Naive thymus-derived CD4-positive, alpha-beta T cell (primary cell): Measurements from ENCODE around the gene ZNF280D. TPM values are rescaled to one million over a fixed set of nuclear protein-coding genes. Genes with fewer than 3 reads are reported as not detected.

ENCODE experiments used
- ATAC-seq: fragments of 150-1000 bp; cut with Tn5 transposase; 2 replicates; pipeline ENCODE4 v1.10.0; 2021; ENCODE audit warnings: mild to moderate bottlenecking, moderate library complexity
- CTCF ChIA-PET: fragments of 350-600 bp; sonication (Branson Sonifier 250); formaldehyde crosslinking; loops from one replicate; lab custom pipeline; 2021; ENCODE audit warnings: antibody characterized with exemption; lab: Charles Lee
- POLR2A ChIA-PET: fragments of 350-600 bp; sonication (Branson Sonifier 250); formaldehyde crosslinking; loops from one replicate; lab custom pipeline; 2021; ENCODE audit warnings: antibody characterized with exemption, inconsistent platforms; lab: Charles Lee
- DNase-seq, 9 donors: peaks; one replicate each; pipeline versions ENCODE4 v3.0.0 to v3.0.0-alpha.2; 2020 to 2022; ENCODE audit warnings: mixed read lengths in 1 of 9
- H3K27ac ChIP-seq: one replicate; pipeline ENCODE4 v1.7.0; 2013; ENCODE audit warnings: mild to moderate bottlenecking, low read depth, low read length, moderate library complexity
- H3K27me3 ChIP-seq, 2 donors: one replicate each; pipeline ENCODE4 v1.7.0; 2013; ENCODE audit warnings: low read length in 2 of 2, mild to moderate bottlenecking in 2 of 2, moderate library complexity in 2 of 2; ENCODE audit not compliant: control insufficient read depth in 2 of 2, insufficient read depth in 2 of 2
- H3K36me3 ChIP-seq, 3 experiments: 1 replicate in 2 of 3; 2 replicates in 1 of 3; pipeline ENCODE4 v1.7.0; 2013; ENCODE audit warnings: low read length in 3 of 3, mild to moderate bottlenecking in 3 of 3, moderate library complexity in 1 of 3; ENCODE audit not compliant: insufficient read depth in 3 of 3, control insufficient read depth in 2 of 3
- H3K4me1 ChIP-seq, 2 donors: one replicate each; pipeline ENCODE4 v1.7.0; 2013; ENCODE audit warnings: low read length in 2 of 2, mild to moderate bottlenecking in 2 of 2, moderate library complexity in 1 of 2; ENCODE audit not compliant: control insufficient read depth in 2 of 2, insufficient read depth in 2 of 2
- H3K4me3 ChIP-seq: 2 replicates; pipeline ENCODE4 v1.7.0; 2013; ENCODE audit warnings: mild to moderate bottlenecking, low read length
- H3K9me3 ChIP-seq, 3 experiments: 1 replicate in 2 of 3; 2 replicates in 1 of 3; pipeline ENCODE4 v1.7.0; 2013; ENCODE audit warnings: low read length in 3 of 3; ENCODE audit not compliant: control insufficient read depth in 2 of 3
- H3K27ac Mint-ChIP-seq, 9 donors: one replicate each; pipeline ENCODE4 v1.8.0; 2020 to 2022; ENCODE audit warnings: mixed read lengths in 9 of 9, mild to moderate bottlenecking in 8 of 9, moderate library complexity in 5 of 9, inconsistent platforms in 2 of 9
- H3K27me3 Mint-ChIP-seq, 5 donors: one replicate each; pipeline ENCODE4 v1.8.0; 2021 to 2022; ENCODE audit warnings: mixed read lengths in 5 of 5, mild to moderate bottlenecking in 1 of 5
- H3K36me3 Mint-ChIP-seq, 5 donors: one replicate each; pipeline ENCODE4 v1.8.0; 2020 to 2022; ENCODE audit warnings: mixed read lengths in 5 of 5, mild to moderate bottlenecking in 3 of 5, inconsistent platforms in 1 of 5
- H3K4me1 Mint-ChIP-seq, 7 donors: one replicate each; pipeline ENCODE4 v1.8.0; 2020 to 2022; ENCODE audit warnings: mixed read lengths in 7 of 7, mild to moderate bottlenecking in 3 of 7, inconsistent platforms in 1 of 7
- H3K4me3 Mint-ChIP-seq, 10 donors: one replicate each; pipeline ENCODE4 v1.8.0; 2020 to 2022; ENCODE audit warnings: mild to moderate bottlenecking in 10 of 10, mixed read lengths in 10 of 10, moderate library complexity in 6 of 10, inconsistent platforms in 2 of 10
- H3K9me3 Mint-ChIP-seq, 11 donors: one replicate each; pipeline ENCODE4 v1.8.0; 2020 to 2022; ENCODE audit warnings: mixed read lengths in 11 of 11, mild to moderate bottlenecking in 4 of 11, inconsistent platforms in 1 of 11, moderate library complexity in 1 of 11
- intact Hi-C, 2 donors: fragments of 100-400 bp; cut with micrococcal nuclease; formaldehyde crosslinking; loops; one replicate each; pipeline ENCODE4 v1.15.1; 2023
- polyA plus RNA-seq, 2 donors: library from polyadenylated mRNA; unstranded; fragments of 300-500 nt; fragmentation: Illumina TruSeq; gene quantifications; one replicate each; pipeline ENCODE4 v1.2.3, GENCODE V29; 2021
- total RNA-seq, 6 experiments: library from RNA in 5 of 6; stranded (reverse) in 5 of 6; gene quantifications; 1 replicate in 5 of 6; 2 replicates in 1 of 6; pipeline ENCODE4 v1.2.3 and lab custom pipeline; 2021 to 2026

ZNF280D gene
- total and polyA plus RNA-seq, 7 experiments from 2014 or later: 9.3 to 59.0 (median 37.6) TPM

GRCh38 chr15:56617628-56618027 lies 115.7 kb downstream of the ZNF280D start:
- ChIA-PET POLR2A (no interaction called here), CTCF (no interaction called here)
- DNase-seq (no peak), ATAC-seq (no peak)
- H3K4me1 ChIP-seq: no peaks in the 10 kb centered on the region
- H3K36me3 ChIP-seq: no peaks in the 10 kb centered on the region
- H3K27ac ChIP-seq: no peak overlapping the region
- peaks cover 0 to 19% (median 3%) of the 10 kb centered on the region in 11 donors for H3K9me3 Mint-ChIP-seq
- no peaks in the 10 kb centered on the region for H3K27me3 ChIP-seq
- H3K36me3 Mint-ChIP-seq: peaks cover 0 to 11% (median 4%) of the 10 kb centered on the region in 5 donors
- H3K4me1 Mint-ChIP-seq: peaks cover 0 to 14% (median 10%) of the 10 kb centered on the region in 7 donors
- intact Hi-C loops: no loop called here
- no peak overlapping the region for H3K27ac Mint-ChIP-seq
- H3K4me3 Mint-ChIP-seq: no peak overlapping the region
- peaks cover 8 to 21% (median 12%) of the 10 kb centered on the region in 5 donors for H3K27me3 Mint-ChIP-seq
- no peak overlapping the region for H3K4me3 ChIP-seq
- no peaks in the 10 kb centered on the region for H3K9me3 ChIP-seq

- no peak overlapping the region for H3K27ac ChIP-seq
- peaks cover 0 to 14% (median 10%) of the 10 kb centered on the region in 7 donors for H3K4me1 Mint-ChIP-seq
- no peak for DNase-seq
- H3K27me3 ChIP-seq: no peaks in the 10 kb centered on the region
- H3K36me3 Mint-ChIP-seq: peaks cover 0 to 11% (median 4%) of the 10 kb centered on the region in 5 donors
- intact Hi-C loops: no loop called here
- no peaks in the 10 kb centered on the region for H3K4me1 ChIP-seq
- no peaks in the 10 kb centered on the region for H3K9me3 ChIP-seq
- no peak overlapping the region for H3K4me3 ChIP-seq
- CTCF ChIA-PET: no interaction called here
- POLR2A ChIA-PET: no interaction called here
- no peak overlapping the region for H3K27ac Mint-ChIP-seq
- H3K4me3 Mint-ChIP-seq: no peak overlapping the region
- no peak for ATAC-seq
- peaks cover 0 to 19% (median 3%) of the 10 kb centered on the region in 11 donors for H3K9me3 Mint-ChIP-seq
- H3K27me3 Mint-ChIP-seq: peaks cover 9 to 30% (median 17%) of the 10 kb centered on the region in 5 donors
- no peaks in the 10 kb centered on the region for H3K36me3 ChIP-seq
Measured at GRCh38 chr15:56616551-56616950, 116.8 kb downstream of the ZNF280D start.

- H3K4me3 ChIP-seq: no peak overlapping the region
- POLR2A ChIA-PET: no interaction called here
- DNase-seq: no peak
- H3K27ac ChIP-seq: no peak overlapping the region
- Mint-ChIP-seq H3K27ac (no peak overlapping the region), H3K4me3 (peak overlapping the region in 1 of 10 donors; percentile 53), H3K27me3 (peaks cover 19 to 44% (median 25%) of the 10 kb centered on the region in 5 donors), H3K9me3 (peaks cover 0 to 8% (median under 1%) of the 10 kb centered on the region in 11 donors), H3K36me3 (peaks cover 0 to 3% (median 0%) of the 10 kb centered on the region in 5 donors), H3K4me1 (peaks cover 0 to 9% (median 8%) of the 10 kb centered on the region in 7 donors)
- CTCF ChIA-PET: no interaction called here
- H3K4me1 ChIP-seq: no peaks in the 10 kb centered on the region
- intact Hi-C loops: no loop called here
- H3K27me3 ChIP-seq: no peaks in the 10 kb centered on the region
- no peaks in the 10 kb centered on the region for H3K36me3 ChIP-seq
- H3K9me3 ChIP-seq: no peaks in the 10 kb centered on the region
- no peak for ATAC-seq
Measured at GRCh38 chr15:56613811-56614210, 119.5 kb downstream of the ZNF280D start.

GRCh38 chr15:56608993-56609392 lies 124.3 kb downstream of the ZNF280D start:
- H3K27ac ChIP-seq: no peak overlapping the region
- ChIA-PET POLR2A (no interaction called here), CTCF (no interaction called here)
- intact Hi-C loops: no loop called here
- H3K36me3 ChIP-seq: no peaks in the 10 kb centered on the region
- H3K4me1 ChIP-seq: no peaks in the 10 kb centered on the region
- H3K4me1 Mint-ChIP-seq: peaks cover 3 to 14% (median 7%) of the 10 kb centered on the region in 7 donors
- peaks cover 0 to 21% (median 3%) of the 10 kb centered on the region in 11 donors for H3K9me3 Mint-ChIP-seq
- no peaks in the 10 kb centered on the region for H3K27me3 ChIP-seq
- no peak overlapping the region for H3K4me3 ChIP-seq
- H3K36me3 Mint-ChIP-seq: no peaks in the 10 kb centered on the region
- H3K27ac Mint-ChIP-seq: no peak overlapping the region
- H3K27me3 Mint-ChIP-seq: peaks cover 21 to 55% (median 46%) of the 10 kb centered on the region in 5 donors
- no peak overlapping the region for H3K4me3 Mint-ChIP-seq
- DNase-seq (no peak), ATAC-seq (no peak)
- H3K9me3 ChIP-seq: no peaks in the 10 kb centered on the region

- Histone ChIP-seq H3K36me3 (no peaks in the 10 kb centered on the region), H3K4me3 (no peak overlapping the region), H3K9me3 (no peaks in the 10 kb centered on the region), H3K4me1 (no peaks in the 10 kb centered on the region), H3K27ac (no peak overlapping the region), H3K27me3 (no peaks in the 10 kb centered on the region)
- Mint-ChIP-seq H3K36me3 (no peaks in the 10 kb centered on the region), H3K4me3 (no peak overlapping the region), H3K27me3 (peaks cover 19 to 49% (median 43%) of the 10 kb centered on the region in 5 donors), H3K4me1 (peaks cover 0 to 10% (median 0%) of the 10 kb centered on the region in 7 donors), H3K27ac (no peak overlapping the region), H3K9me3 (peaks cover 0 to 21% (median 3%) of the 10 kb centered on the region in 11 donors)
- intact Hi-C loops: no loop called here
- ATAC-seq: no peak
- CTCF ChIA-PET: no interaction called here
- POLR2A ChIA-PET: no interaction called here
- DNase-seq: no peak
Measured at GRCh38 chr15:56608140-56608778, 125.0 kb downstream of the ZNF280D start.

- intact Hi-C loops: no loop called here
- H3K27ac ChIP-seq: no peak overlapping the region
- no peaks in the 10 kb centered on the region for H3K36me3 ChIP-seq
- POLR2A ChIA-PET: interaction anchor here (0.6 kb wide), 1 partner anchor 1027 kb away, joined by 3 read pairs; no protein-coding TSS in a partner anchor
- ATAC-seq (no peak), DNase-seq (no peak)
- H3K4me1 Mint-ChIP-seq: no peaks in the 10 kb centered on the region
- no peaks in the 10 kb centered on the region for H3K27me3 ChIP-seq
- H3K4me1 ChIP-seq: no peaks in the 10 kb centered on the region
- H3K4me3 ChIP-seq: no peak overlapping the region
- no peak overlapping the region for H3K4me3 Mint-ChIP-seq
- CTCF ChIA-PET: no interaction called here
- no peak overlapping the region for H3K27ac Mint-ChIP-seq
- H3K9me3 ChIP-seq: no peaks in the 10 kb centered on the region
- H3K36me3 Mint-ChIP-seq: no peaks in the 10 kb centered on the region
- peaks cover 6 to 30% (median 9%) of the 10 kb centered on the region in 5 donors for H3K27me3 Mint-ChIP-seq
- H3K9me3 Mint-ChIP-seq: peaks cover 3 to 48% (median 16%) of the 10 kb centered on the region in 11 donors
Measured at GRCh38 chr15:56602253-56602652, 131.1 kb downstream of the ZNF280D start.

GRCh38 chr15:56600380-56600779 lies 132.9 kb downstream of the ZNF280D start:
- no peak overlapping the region for H3K4me3 ChIP-seq
- peaks cover 3 to 39% (median 13%) of the 10 kb centered on the region in 11 donors for H3K9me3 Mint-ChIP-seq
- H3K27ac ChIP-seq: no peak overlapping the region
- no peak overlapping the region for H3K4me3 Mint-ChIP-seq
- no peaks in the 10 kb centered on the region for H3K4me1 Mint-ChIP-seq
- H3K4me1 ChIP-seq: no peaks in the 10 kb centered on the region
- DNase-seq (no peak), ATAC-seq (no peak)
- ChIA-PET POLR2A (no interaction called here), CTCF (no interaction called here)
- intact Hi-C loops: no loop called here
- H3K27me3 Mint-ChIP-seq: peaks cover 6 to 14% (median 10%) of the 10 kb centered on the region in 5 donors
- H3K27ac Mint-ChIP-seq: no peak overlapping the region
- no peaks in the 10 kb centered on the region for H3K36me3 ChIP-seq
- H3K36me3 Mint-ChIP-seq: no peaks in the 10 kb centered on the region
- H3K27me3 ChIP-seq: no peaks in the 10 kb centered on the region
- no peaks in the 10 kb centered on the region for H3K9me3 ChIP-seq
